RWPE2 (cell line): ENCODE measurements around the gene TRIM47.

Experiments
- ATAC-seq: fragments of 200-7000 bp; cut with Tn5 transposase; 3 replicates; pipeline ENCODE4 v1.9.1; 2021; ENCODE audit warnings: low read depth
- DNase-seq: peaks from one replicate; pipeline ENCODE4 v3.0.0-alpha.2; 2020; ENCODE audit warnings: low spot score
- H3K27ac ChIP-seq: fragments of 450-650 bp; 2 replicates; pipeline ENCODE4 v1.5.1; 2017; ENCODE audit warnings: mild to moderate bottlenecking; ENCODE audit not compliant: poor library complexity, severe bottlenecking
- H3K27me3 ChIP-seq: fragments of 250-450 bp; sonication (Bioruptor Pico); 2 replicates; pipeline ENCODE4 v1.5.1; 2021; ENCODE audit warnings: mild to moderate bottlenecking, moderate library complexity; ENCODE audit not compliant: insufficient read depth, poor library complexity, severe bottlenecking
- H3K36me3 ChIP-seq: fragments of 250-450 bp; sonication (Bioruptor Pico); 2 replicates; pipeline ENCODE4 v1.5.1; 2020; ENCODE audit warnings: low read depth, mild to moderate bottlenecking, moderate library complexity
- H3K4me1 ChIP-seq: fragments of 250-450 bp; sonication (Bioruptor Pico); 2 replicates; pipeline ENCODE4 v1.5.1; 2021; ENCODE audit warnings: mild to moderate bottlenecking, moderate library complexity; ENCODE audit not compliant: insufficient read depth, poor library complexity, severe bottlenecking
- H3K4me3 ChIP-seq: fragments of 250-450 bp; sonication (Bioruptor Pico); 2 replicates; pipeline ENCODE4 v1.5.1; 2021; ENCODE audit warnings: mild to moderate bottlenecking, moderate library complexity; ENCODE audit not compliant: severe bottlenecking
- H3K9me3 ChIP-seq: fragments of 250-450 bp; sonication (Bioruptor Pico); 2 replicates; pipeline ENCODE4 v1.5.1; 2021; ENCODE audit warnings: mild to moderate bottlenecking, moderate library complexity; ENCODE audit not compliant: severe bottlenecking
- TF ChIP-seq, protein P1 (sequence below): fragments of 450-650 bp; IDR thresholded peaks from one replicate; pipeline ENCODE4 v1.5.1; 2017; ENCODE audit warnings: mild to moderate bottlenecking, moderate library complexity; ENCODE audit not compliant: poor library complexity, severe bottlenecking

Gene TRIM47

DNA sequence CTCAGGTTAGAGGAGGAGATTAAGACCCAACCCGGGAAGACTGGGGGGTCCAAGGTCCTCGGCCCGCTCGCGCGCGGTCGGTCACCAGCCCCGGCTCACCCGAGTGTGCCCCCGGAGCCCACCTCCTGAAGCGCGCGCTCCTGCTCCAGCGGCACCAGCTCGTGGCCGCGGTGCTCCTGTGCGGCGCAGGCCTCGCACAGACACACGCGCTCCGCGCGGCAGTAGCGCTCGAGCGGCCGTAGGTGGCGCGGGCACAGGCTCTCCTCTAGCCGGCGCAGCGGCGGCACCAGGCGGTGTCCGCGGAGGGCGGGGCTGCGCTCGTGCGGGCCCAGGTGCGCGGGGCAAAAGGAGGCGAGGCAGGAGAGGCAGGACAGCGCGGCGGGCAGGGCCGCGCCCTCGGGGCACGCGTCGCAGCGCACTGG, 618 bp downstream of the TRIM47 start:
- Histone ChIP-seq H3K4me3 (peak overlapping the region; percentile 49), H3K36me3 (peaks cover 18% of the 10 kb centered on the region), H3K27me3 (no peaks in the 10 kb centered on the region), H3K4me1 (peaks cover 23% of the 10 kb centered on the region), H3K27ac (peak overlapping the region; percentile 96), H3K9me3 (no peaks in the 10 kb centered on the region)
- TF ChIP-seq, protein P1, sequence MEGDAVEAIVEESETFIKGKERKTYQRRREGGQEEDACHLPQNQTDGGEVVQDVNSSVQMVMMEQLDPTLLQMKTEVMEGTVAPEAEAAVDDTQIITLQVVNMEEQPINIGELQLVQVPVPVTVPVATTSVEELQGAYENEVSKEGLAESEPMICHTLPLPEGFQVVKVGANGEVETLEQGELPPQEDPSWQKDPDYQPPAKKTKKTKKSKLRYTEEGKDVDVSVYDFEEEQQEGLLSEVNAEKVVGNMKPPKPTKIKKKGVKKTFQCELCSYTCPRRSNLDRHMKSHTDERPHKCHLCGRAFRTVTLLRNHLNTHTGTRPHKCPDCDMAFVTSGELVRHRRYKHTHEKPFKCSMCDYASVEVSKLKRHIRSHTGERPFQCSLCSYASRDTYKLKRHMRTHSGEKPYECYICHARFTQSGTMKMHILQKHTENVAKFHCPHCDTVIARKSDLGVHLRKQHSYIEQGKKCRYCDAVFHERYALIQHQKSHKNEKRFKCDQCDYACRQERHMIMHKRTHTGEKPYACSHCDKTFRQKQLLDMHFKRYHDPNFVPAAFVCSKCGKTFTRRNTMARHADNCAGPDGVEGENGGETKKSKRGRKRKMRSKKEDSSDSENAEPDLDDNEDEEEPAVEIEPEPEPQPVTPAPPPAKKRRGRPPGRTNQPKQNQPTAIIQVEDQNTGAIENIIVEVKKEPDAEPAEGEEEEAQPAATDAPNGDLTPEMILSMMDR: peak; percentile 56
- ATAC-seq: peak; percentile 50
- DNase-seq: peak; percentile 84

DNA sequence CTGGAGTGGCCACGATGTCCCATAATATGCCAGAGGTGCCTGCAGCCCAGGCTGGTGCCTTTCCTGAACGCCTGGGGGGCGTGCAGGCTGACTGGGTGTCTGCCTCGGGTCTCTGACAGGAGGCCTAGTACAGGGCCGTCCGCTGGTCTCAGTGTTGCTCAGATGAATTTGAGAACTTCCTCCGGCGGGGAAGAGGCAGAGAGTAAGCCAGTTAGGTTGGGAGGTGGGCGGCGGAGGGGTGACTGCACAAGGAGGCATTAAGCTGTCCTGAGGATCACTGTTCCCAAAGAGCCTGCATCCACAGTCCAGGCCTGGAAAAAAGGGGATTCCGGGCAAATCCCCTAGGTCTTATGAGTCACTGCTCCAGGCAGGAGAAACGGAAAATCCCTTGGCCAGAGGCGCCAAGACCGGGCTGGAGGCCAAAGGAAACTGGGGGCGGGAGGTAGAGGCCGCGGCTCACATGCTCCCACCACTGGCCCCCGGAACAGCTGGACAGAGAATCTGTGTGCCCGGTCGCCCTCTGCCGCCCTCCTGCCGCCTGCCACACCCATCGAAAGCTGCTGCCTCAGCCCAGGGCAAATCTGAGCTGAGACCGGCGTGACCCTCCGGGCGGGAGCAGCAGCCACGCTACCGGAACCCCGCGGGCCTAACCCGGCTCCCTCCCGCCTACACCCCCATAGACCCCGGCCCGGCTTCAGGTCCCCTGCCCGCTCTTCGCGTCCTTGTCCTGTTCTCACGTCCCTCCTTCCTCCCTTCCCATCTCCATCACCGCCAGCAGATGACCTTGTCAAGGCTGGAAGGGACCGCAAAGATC, 1.2 kb downstream of the TRIM47 start:
- TF ChIP-seq, protein P1: no peak
- peaks cover 29% of the 10 kb centered on the region for H3K4me1 ChIP-seq
- H3K36me3 ChIP-seq: peaks cover 18% of the 10 kb centered on the region

DNA sequence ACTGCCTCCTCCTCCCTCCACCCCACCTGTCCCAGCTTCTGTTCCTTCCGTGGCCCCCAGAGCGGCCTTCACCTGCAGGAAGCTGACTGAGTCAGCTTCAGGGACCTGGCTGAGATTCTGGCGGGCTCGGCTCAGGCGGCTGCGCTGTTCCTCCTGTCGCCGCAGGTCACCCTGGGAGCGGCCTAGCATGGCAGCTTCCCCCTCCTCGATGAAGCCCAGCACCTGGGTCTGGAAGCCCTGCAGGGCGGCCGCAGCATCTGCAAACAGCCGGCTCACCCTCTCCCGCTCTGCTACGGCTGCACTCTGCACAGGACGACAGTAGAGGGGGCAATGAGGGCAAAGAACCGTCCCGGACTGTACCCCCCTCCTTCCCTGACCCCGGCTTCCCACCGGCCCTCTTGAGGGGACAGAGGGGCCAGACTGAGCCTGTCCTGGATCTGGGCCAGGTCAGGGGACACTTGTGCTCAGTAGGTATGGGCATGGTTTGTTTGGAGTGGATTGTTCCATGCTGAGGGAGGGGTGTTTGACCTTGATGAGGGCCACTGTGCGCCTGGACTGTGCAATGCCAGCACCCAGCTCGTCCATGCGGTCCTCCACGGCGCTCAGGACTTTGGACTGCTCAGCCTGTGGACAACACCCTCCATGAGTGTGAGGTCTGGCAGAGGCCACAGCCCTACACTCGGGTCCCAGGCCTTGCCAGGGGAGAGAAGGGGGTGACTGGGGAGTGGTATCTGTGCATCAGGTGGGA, 2.0 kb downstream of the TRIM47 start:
- no peaks in the 10 kb centered on the region for H3K9me3 ChIP-seq
- peaks cover 30% of the 10 kb centered on the region for H3K4me1 ChIP-seq
- TF ChIP-seq, protein P1: peak; percentile 6
- peak; percentile 97 for DNase-seq
- peak overlapping the region; percentile 49 for H3K4me3 ChIP-seq
- peak overlapping the region; percentile 96 for H3K27ac ChIP-seq
- no peaks in the 10 kb centered on the region for H3K27me3 ChIP-seq
- H3K36me3 ChIP-seq: peaks cover 18% of the 10 kb centered on the region
- ATAC-seq: peak; percentile 26

More for the DNA sequence above, 1.2 kb downstream of the TRIM47 start:
- Histone ChIP-seq H3K27ac (peak overlapping the region; percentile 96), H3K27me3 (no peaks in the 10 kb centered on the region), H3K4me3 (peak overlapping the region; percentile 49), H3K9me3 (no peaks in the 10 kb centered on the region)
- peak; percentile 23 for ATAC-seq
- DNase-seq: peak; percentile 93

DNA sequence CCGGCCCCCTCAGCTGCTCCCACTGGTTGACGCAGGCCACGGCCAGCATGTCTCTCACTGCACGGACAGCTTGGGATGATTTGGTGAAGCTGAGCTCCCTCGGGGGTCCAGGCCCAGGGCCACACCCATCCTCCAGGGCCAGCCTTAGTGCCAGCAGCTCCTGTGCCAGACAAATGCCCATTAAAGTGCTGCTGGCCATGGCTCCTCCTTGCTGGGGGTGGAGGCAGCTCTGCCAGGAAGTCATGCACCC, 2.5 kb downstream of the TRIM47 start:
- DNase-seq: no peak
- Histone ChIP-seq H3K9me3 (no peaks in the 10 kb centered on the region), H3K4me1 (peaks cover 30% of the 10 kb centered on the region), H3K36me3 (peaks cover 18% of the 10 kb centered on the region), H3K27ac (peak overlapping the region; percentile 96), H3K27me3 (no peaks in the 10 kb centered on the region), H3K4me3 (peak overlapping the region; percentile 49)
- TF ChIP-seq, protein P1: no peak
- ATAC-seq: peak; percentile 59
